Fibroblast of skin of right quadriceps (primary cell): ENCODE results near the gene DCHS1.

Experiments used
- DNase-seq: peaks from one replicate; pipeline ENCODE4 v3.0.0-alpha.2; 2013

Gene DCHS1

GRCh38 chr11:6642957-6643356, 12.7 kb downstream of the DCHS1 start:
- DNase-seq: no peak

DNA sequence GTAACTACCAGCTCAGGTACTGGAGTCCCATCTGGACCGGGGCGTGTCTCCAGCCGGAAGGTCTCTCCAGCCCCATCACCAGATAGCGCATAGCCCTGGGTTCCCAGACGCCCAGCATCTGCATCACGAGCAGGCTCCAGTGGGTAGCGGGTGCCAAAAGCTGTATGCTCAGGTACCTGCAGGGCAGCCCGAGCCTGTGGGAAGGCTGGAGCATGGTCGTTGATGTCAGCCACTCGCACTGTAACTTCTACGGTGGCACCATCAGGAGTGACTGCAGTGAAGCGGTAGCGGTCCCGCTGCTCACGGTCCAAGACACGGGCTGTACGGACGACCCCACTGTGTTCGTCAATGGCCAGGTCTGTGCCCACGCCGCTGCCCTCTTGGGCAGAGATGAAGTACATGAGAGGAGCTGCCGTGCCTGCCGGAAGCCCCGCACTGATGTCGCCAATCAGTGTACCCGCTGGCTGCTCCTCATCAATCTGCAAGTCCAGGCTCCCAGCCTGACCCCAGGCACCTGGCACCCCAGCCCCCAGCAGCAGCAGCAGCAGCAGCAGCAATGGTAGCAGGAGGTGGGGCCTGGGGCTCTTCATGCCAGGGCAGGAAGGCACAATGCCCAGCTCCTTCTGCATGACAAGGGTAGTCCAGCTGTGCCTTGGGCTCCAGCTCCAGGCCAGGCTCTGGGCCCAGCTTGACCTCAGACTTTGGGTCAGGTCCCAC, 14.5 kb downstream of the DCHS1 start:
- DNase-seq: no peak

- no peak for DNase-seq
These were observed 15.3 kb downstream of the DCHS1 start for GRCh38 chr11:6640036-6640984.

DNA sequence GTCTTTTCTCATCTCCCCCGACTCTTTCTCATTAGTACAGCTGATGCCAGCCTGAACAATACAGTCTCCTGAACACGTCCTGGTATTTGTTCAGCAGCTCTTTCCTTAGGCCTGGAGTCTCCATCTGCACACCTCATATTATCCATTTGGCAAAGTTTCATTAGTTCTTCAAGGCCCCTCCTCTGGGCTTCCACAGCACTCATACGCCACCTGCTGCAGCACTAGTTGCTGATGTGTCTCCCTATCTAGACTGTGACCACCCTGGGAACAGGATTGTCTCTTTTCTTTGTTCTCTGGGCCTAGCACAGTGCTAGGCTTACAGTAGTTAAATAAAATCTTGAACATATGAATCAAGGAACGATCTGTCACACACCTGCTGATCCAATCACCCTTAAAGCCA, 17.2 kb downstream of the DCHS1 start:
- DNase-seq: no peak

- DNase-seq: no peak
These were observed 17.7 kb downstream of the DCHS1 start for GRCh38 chr11:6637871-6638270.

GRCh38 chr11:6636480-6636879, 19.1 kb downstream of the DCHS1 start:
- no peak for DNase-seq

DNA sequence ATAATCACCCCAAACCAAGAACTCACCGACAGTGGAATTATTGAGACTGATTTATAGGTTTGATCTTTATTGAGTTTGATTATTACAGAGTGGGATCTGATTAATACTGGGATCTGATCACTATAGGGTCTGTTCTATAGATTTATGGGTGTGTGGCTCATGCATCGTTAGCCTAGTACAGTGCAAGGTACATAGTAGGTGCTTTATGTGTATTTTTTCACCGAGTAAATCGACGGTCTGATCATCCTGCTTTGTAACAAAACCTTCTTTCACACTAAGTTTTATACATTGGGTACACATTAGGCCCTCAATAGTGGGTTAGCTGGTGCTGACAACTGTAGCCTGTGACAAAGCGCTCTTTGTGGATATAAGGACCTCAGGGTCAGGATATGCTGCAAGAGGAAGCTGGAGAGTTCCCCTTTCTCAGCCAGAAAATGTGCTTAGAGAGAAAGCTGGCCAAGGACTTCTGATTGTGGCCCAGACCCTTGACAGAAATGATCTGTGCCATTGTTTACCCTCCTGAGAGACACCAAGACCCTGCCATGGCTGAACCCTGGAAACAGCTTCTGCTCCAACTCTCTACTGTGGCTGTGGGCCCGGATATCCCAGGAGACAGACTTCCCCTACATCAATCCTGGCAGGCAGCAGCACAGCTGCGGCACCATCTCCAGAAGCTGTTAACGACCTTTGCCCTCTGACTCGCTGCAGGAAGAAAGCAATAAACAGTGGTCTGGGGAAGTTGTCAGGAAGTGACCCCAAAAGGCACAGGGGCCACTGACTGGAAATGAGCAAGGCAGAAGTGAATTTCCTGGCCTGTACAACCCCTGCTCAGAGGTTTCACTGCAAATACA, 20.3 kb downstream of the DCHS1 start:
- peak; percentile 42 for DNase-seq

DNA sequence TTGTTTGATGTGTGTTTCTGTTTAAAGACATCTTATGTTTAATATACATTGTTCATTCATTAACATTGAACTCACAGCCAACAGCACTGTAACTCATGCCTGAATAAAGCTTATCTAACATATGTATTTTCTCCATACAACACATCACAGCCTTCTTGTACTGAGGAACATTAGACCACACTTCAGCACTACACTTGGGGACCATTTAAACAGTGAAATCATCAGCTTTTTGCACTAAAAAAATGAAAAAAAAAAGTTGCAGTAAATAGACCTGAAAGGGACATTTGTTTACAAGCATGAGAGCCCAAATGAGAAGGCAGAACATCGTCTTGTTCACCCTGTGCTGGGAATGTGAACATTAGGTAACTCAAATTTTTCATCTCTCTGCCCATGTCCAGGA, 21.1 kb downstream of the DCHS1 start:
- DNase-seq: no peak

DNA sequence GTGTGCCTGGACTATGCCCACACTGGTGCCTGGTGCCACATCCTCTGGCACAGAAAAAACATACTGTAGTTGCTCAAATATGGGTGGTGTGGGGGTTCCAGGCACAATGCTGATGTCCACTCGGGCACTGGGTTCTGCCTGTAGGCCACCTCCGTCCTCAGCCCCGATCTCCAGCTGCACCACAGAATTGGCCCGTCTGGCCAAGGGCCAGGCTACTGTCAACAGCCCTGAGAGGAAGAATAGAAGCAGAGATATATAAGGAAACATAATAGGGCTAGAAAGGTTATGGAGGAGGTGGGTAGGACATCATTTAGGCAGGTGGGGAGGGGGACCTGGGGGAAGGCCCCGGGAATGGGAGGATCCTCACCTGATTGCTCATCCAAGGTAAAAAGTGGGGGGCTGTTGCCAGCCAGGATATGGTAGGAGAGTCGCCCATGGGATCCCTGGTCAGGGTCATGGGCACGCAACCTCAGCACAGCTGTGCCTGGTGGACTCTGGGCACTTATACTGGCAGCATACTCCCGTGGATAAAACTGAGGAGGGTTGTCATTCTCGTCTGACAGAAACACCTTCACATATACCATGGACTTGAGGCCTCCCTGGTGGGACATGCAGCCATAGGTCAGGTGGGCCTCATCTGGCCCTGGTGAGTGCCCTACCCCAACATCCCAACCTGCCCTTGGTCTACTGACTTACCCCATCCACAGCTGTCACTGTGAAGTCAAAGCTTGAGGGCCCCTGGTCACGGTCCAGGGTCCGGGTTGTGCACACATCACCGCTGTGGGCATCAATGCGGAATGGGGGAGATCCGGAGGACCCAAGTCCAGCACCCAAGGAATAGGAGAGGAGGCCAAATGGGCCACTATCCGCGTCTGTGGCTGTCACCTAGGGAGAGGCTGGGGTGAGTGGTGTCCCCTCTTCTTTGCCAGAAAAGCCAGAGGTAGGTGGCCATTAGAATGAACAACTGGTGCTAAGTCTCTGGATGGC, 21.9 kb downstream of the DCHS1 start:
- no peak for DNase-seq

- no peak for DNase-seq
These were observed 23.2 kb downstream of the DCHS1 start for GRCh38 chr11:6632116-6633073.

DNA sequence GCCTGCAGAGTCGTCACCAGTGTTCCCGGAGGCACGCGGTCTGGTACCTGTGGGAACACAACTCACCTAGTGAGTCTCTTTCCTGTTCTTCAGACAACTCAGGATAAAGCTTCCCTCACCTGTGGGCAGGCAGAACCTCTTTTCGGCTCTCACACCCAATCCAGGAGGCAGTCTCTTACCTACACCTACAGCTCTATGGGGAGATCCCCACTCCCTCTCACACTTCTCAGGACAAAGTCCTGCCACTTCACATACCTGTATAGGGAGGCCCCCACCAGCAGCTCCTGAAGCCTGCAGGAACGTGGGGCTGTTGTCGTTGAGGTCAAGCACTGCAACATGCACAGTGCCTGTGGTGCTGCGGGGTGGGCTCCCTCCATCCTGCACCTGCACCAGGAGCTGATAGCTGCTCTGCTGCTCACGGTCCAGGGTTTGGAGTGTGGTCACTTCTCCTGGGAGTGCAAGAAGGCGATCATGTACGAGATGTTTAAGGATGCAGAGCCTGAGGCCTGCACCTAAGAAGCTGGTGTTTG, 24.2 kb downstream of the DCHS1 start:
- DNase-seq: no peak

DNA sequence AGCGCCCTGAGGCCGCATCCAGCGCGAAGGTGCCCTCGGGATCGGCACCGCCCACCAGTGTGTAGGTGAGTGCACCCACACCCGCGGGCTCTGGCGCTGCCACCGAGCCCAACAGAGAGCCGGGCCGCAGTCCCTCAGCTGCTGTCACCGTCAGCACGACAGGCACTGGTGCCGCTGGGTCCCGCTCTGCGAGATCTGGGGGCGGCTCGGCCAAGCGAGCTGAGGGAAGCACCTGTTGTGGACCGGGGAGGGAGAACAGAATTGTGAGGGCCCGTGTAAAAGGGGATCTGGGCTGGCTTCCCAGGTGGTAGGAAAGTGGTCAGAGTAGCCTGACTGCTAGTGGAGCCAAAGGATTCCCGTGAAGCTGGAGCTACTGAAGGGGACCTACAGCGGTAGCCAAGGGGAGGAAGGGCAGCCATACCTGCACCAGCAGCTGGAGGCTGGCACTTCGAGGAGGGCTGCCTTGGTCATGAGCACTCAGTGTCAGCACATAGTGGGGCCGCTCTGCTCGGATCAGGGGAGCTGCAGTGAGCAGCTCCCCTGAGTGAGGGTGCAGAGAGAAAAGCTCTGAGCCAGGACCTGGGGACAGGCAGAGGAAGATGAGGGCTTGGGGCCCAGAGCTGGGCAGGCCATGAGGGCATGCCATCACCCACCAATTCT, 24.8 kb downstream of the DCHS1 start:
- no peak for DNase-seq

- no peak for DNase-seq
These were observed 25.5 kb downstream of the DCHS1 start for GRCh38 chr11:6629892-6630631.

DNA sequence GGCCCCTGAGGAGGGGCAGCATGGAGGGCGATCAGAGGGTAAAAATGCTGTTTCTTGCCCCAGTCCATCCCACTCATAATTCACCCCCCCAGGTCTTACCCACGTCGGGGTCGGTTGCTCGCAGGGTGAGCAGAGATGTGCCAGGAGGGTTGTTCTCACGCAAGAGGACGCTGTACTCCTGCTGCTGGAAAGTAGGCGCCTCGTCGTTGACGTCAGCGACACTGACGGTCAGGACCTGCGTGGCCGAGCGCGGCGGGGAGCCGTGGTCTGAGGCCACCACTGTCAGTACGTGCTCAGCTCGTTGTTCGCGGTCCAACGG, 26.1 kb downstream of the DCHS1 start:
- no peak for DNase-seq

- no peak for DNase-seq
These were observed 27.1 kb downstream of the DCHS1 start for GRCh38 chr11:6628526-6628925.

GRCh38 chr11:6627762-6628241, 27.8 kb downstream of the DCHS1 start:
- DNase-seq: no peak

- DNase-seq: no peak
These were observed 28.4 kb downstream of the DCHS1 start for GRCh38 chr11:6626971-6627761.

- DNase-seq: no peak
These were observed 29.7 kb downstream of the DCHS1 start for GRCh38 chr11:6625832-6626420.
